GOT3 (cell line): ENCODE data around the gene SLC22A23.

Experiments used
- DNase-seq: peaks from one replicate; lab custom pipeline; 2025; ENCODE audit warnings: mixed read lengths; lab: John Stamatoyannopoulos, UW

The SLC22A23 gene

GRCh38 chr6:3240595-3240994 is 216.3 kb downstream of the SLC22A23 start:
- no peak for DNase-seq

GRCh38 chr6:3239110-3239830 is 217.6 kb downstream of the SLC22A23 start:
- no peak for DNase-seq

GRCh38 chr6:3237761-3238662 is 218.8 kb downstream of the SLC22A23 start:
- DNase-seq, result no peak

- DNase-seq, result no peak
These were observed 220.8 kb downstream of the SLC22A23 start for GRCh38 chr6:3236005-3236404.

- DNase-seq, result no peak
These were observed 221.4 kb downstream of the SLC22A23 start for GRCh38 chr6:3235486-3235885.

GRCh38 chr6:3233904-3234303 is 222.9 kb downstream of the SLC22A23 start:
- DNase-seq, result no peak

GRCh38 chr6:3233321-3233720 is 223.5 kb downstream of the SLC22A23 start:
- no peak for DNase-seq

GRCh38 chr6:3232017-3232945 is 224.6 kb downstream of the SLC22A23 start:
- DNase-seq, result no peak

GRCh38 chr6:3231247-3232016 is 225.4 kb downstream of the SLC22A23 start:
- peak; percentile 33 for DNase-seq

GRCh38 chr6:3230900-3231246 is 226.0 kb downstream of the SLC22A23 start:
- DNase-seq, result no peak

- no peak for DNase-seq
These were observed 226.5 kb downstream of the SLC22A23 start for GRCh38 chr6:3230256-3230882.

- no peak for DNase-seq
These were observed 227.2 kb downstream of the SLC22A23 start for GRCh38 chr6:3229566-3230178.

GRCh38 chr6:3228771-3229565 is 227.9 kb downstream of the SLC22A23 start:
- DNase-seq, result no peak

GRCh38 chr6:3228046-3228671 is 228.7 kb downstream of the SLC22A23 start:
- no peak for DNase-seq

GRCh38 chr6:3227363-3228045 is 229.3 kb downstream of the SLC22A23 start, which contains the start of gene TUBB2B:
Gene TUBB2B (minus strand): TSS chr6:3227653. CDS start chr6:3227543, 110 bp downstream.
- no peak for DNase-seq

- no peak for DNase-seq
These were observed 230.1 kb downstream of the SLC22A23 start for GRCh38 chr6:3226481-3227362.

- no peak for DNase-seq
These were observed 230.8 kb downstream of the SLC22A23 start for GRCh38 chr6:3226042-3226441.
